ENCODE measurements around the gene FGFR2.

DNA sequence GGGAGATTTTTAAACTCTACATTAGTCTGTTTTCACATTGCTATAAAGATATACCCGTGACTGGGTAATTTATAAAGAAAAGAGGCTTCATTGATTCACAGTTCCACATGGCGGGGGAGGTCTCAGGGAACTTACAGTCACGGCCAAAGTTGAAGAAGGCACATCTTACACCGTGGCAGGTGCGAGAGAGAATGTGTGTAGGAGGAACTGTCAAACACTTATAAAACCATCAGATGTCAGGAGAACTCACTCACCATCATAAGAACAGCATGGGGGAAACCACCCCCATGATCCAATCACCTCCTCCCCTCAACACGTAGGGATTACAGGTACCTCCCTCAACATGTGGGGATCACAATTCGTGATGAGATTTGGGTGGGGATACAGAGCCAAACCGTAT lies 129.5 kb downstream of the FGFR2 start:
- TF ChIP-seq SIN3A (IDR thresholded peaks at IDR 0.05; ENCODE audit: borderline replicate concordance, insufficient read depth, low read depth, low read length) = no peak
- TF ChIP-seq, protein P1, sequence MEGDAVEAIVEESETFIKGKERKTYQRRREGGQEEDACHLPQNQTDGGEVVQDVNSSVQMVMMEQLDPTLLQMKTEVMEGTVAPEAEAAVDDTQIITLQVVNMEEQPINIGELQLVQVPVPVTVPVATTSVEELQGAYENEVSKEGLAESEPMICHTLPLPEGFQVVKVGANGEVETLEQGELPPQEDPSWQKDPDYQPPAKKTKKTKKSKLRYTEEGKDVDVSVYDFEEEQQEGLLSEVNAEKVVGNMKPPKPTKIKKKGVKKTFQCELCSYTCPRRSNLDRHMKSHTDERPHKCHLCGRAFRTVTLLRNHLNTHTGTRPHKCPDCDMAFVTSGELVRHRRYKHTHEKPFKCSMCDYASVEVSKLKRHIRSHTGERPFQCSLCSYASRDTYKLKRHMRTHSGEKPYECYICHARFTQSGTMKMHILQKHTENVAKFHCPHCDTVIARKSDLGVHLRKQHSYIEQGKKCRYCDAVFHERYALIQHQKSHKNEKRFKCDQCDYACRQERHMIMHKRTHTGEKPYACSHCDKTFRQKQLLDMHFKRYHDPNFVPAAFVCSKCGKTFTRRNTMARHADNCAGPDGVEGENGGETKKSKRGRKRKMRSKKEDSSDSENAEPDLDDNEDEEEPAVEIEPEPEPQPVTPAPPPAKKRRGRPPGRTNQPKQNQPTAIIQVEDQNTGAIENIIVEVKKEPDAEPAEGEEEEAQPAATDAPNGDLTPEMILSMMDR (IDR thresholded peaks at IDR 0.05) = no peak

Measured in Panc1 (cell line).